ENCODE results near the gene AVEN. TPM values are rescaled to one million over a fixed set of nuclear protein-coding genes. Genes with fewer than 3 reads are reported as not detected.
"Not testable (repeated sequence)": the region's sequence is repeated elsewhere in the genome, so short reads cannot be mapped to it uniquely, and the experiment has no call there.

The AVEN gene
- total RNA-seq, 1 donor from 2014 or later: 13.3 TPM

DNA sequence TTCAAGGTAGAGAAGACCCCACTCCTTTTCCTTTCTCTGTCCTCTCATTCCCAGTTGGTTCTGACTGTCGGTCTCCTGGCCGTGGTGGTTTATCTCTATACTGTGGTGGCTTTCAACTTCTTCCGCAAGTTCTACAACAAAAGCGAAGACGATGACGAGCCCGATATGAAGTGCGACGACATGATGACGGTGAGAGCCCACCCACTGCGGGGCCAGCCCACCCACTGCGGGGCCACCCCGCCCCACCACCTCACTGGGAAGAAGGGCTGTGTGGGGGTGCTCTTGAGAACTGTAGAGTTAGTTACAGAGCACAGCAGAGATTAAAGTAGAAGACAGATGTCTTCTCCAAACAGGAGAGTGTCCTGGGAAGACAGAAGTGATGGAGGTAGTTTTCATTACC, 181.3 kb downstream of the AVEN start:
- intact Hi-C loops (cut with micrococcal nuclease): no loop called here

DNA sequence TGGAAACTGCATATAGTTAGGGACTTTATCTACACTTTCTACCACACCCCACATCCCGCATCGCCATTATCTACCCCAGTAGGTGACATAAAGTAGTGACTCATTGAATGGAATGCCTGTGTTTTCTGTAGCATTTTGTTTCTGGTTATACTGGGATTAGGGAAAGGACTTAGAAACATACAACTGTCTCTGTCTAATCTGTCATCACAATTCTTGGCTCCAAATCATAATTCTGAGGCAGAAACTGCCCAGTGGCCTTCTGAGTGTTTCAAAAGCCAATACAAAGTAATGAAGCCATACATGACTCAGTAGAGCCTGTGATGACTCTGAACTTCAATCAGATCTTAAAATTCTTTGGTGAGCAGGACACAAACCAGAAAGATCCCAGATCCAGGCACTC, 186.4 kb downstream of the AVEN start:
- intact Hi-C loops (cut with micrococcal nuclease): no loop called here

DNA sequence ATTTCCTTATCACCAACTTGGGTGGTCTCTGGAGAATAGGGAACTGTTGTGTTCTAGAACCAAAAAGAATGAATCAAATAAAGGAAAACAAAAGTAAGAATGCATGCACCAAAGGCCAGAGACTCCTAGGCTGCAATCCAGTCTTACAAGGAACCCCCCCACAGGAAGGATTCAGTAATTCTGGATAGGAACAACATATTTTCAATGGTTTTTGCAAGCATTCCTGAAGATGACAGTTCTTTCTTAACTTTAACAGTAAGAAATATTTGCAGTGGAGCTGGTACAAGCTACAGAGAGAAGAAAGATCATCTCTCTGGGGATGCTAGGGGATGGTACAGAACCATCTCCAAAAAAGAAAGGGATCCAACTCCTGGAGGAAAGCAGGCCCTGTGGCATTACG, 186.9 kb downstream of the AVEN start:
- intact Hi-C loops (cut with micrococcal nuclease): no loop called here

DNA sequence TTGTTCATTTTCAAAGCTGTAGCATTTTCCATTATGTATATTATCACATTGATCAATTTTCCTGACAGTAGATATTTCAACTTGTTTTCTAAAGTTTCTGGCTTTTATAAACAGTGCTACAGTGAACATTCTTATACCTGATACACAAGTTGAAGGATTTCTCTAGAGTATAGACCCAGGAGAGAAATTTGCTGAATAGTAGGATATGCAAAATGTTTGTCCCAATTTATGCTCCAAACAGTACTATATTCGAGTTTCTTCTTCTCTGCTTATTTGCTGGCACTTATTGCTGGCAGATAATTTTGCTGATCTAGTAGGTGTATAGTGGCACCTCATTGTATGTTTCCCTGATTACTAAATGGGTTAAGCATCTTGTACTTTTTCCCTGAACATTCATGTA, 187.9 kb downstream of the AVEN start:
- intact Hi-C loops (cut with micrococcal nuclease): no loop called here

DNA sequence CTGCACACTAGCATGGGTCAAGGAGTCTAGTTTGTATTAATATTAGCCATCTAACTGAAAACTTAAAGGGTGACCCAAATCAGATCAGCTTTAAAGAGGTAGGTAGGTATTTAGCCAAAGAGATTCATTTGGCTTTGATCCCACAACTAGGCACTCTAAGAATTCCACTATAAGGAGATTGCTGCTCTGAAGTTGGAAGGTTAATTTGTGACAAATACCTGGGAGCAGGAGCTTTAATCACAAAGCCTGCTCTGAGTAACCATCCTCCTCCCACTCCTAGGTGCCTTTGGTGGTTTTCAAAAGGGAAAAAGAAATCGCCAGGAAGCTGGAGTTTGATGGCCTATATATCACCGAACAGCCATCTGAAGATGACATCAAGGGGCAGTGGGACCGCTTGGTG, 191.0 kb downstream of the AVEN start:
- intact Hi-C loops (cut with micrococcal nuclease): no loop called here

DNA sequence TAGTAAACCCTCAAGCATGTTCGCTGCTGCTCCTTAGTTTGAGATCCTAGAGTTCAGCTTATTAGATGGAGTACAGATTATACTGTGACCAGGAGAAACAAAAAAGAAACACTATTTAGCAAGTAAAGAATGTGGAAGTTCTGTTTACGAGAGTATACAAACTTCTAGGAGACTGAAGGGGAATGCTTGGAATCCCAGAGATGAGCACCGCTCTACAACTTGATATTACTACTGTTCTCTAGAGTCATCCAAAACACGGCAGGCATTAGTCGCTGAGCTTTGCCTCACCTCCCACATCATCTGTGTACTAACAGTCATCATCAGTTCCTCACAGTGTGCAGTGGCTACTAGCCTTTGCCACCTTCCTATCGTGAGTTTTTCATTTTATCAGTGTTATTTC, 192.1 kb downstream of the AVEN start:
- intact Hi-C loops (cut with micrococcal nuclease): no loop called here

DNA sequence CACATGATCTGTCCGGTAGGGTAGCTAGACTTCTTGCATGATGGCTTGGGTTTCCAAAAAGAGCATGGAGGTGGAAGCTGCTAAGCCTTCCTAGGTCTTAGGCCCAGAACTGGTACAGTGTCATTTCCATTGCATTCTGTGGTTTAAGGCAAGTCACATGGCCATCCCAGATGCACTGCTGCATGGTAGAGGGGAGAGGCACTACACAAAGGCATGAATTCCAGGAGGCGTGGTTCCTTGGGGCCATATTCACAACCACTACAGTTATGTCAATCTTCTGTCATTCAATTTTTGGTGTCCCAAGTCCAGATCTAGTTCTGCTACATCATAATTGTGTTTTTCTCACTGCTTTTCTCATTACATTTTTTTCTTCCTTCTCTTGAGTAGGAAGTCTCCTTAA, 192.9 kb downstream of the AVEN start:
- intact Hi-C loops (cut with micrococcal nuclease): no loop called here

DNA sequence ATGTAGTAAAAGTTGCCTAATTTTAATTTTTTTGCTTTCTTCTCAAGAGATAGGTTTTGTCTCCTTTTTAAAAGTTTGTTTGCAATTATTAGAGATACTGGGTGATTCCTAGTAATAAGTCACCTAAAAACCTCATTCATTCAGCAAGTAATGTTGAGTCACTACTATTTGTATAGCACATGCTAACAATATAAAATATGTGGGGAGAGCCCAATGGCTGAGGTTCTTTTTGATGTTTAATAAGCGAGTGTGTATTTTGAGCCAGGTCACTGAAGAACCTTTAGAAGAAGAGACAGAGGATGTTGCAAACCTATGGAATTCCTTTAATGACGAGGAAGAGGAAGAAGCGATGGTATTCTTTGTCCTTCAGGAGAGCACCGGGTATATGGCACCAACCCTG, 194.4 kb downstream of the AVEN start:
- intact Hi-C loops (cut with micrococcal nuclease): no loop called here

DNA sequence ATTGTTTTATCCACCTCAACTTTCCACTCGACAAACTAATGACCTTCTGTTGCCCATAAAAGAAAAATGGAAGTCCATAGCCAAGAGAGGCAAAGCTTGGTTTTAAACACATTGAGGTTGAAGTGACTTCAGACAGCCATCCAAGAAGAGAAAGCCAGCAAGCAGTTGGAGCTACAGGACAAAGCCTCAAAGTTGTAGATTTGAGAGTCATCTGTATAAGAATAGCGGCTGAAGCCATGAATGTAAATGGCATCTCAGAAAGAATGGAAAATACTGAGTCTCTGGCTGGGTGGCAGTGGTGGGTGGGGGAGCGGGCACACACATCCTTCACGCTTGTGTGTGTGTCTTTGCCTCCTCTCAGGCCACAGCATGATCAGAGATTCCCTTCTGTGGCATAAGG, 194.8 kb downstream of the AVEN start:
- intact Hi-C loops (cut with micrococcal nuclease): no loop called here

DNA sequence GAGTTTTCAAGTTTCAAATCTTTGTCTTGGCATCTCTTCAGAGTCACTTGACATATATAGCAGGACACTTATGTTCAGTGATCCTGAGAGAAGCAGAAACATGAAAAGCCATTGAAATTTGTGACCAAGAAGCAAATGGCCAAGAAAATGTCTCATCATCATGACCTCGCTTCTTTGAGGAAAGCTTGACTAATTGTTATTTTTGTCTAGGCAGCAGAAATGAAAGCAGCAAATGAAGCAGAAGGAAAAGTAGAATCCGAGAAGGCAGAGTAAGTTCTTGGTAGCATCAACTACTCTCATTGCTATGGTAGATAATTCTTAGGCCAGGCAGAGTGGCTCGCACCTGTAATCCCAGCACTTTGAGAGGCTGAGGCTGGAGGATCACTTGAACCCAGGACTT, 198.4 kb downstream of the AVEN start:
- intact Hi-C loops (cut with micrococcal nuclease): no loop called here

DNA sequence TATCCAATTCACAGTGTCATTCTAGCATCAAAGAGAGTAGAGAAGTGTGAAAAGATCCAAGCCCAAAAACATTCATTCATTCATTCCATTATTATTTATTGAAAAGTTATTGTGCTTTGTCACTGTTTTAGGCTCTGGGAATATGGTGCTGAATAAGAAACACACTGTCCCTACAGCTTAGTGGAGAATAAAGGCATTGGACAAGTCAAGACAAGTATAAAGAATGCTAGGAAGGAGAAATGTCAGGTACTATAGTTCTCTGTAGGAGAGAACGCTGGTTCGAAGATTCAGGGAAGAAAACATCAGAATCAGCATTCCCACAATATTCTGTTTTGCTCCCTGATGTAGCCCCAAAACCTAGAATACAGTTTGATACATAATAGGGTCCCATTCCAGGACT, 199.5 kb downstream of the AVEN start:
- intact Hi-C loops (cut with micrococcal nuclease): no loop called here

DNA sequence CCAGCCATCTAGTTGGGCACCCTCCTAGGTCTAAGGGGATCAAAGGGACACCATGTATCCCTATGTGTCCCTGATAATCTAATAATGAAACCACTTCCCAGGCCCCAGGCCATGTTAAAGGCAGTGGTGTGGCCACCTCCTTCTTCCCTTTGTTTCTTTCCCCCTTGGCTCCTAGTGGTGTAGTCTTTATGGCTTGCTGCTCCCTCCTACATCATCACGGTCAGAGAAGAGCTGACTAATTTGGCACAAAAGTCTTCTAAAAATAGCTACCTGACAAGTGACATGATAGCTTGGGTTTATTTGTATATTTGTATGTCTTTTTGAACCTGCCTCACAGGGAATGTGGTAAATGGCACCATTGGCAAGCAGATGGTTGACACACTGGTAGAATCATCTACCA, 201.7 kb downstream of the AVEN start:
- intact Hi-C loops (cut with micrococcal nuclease): no loop called here

DNA sequence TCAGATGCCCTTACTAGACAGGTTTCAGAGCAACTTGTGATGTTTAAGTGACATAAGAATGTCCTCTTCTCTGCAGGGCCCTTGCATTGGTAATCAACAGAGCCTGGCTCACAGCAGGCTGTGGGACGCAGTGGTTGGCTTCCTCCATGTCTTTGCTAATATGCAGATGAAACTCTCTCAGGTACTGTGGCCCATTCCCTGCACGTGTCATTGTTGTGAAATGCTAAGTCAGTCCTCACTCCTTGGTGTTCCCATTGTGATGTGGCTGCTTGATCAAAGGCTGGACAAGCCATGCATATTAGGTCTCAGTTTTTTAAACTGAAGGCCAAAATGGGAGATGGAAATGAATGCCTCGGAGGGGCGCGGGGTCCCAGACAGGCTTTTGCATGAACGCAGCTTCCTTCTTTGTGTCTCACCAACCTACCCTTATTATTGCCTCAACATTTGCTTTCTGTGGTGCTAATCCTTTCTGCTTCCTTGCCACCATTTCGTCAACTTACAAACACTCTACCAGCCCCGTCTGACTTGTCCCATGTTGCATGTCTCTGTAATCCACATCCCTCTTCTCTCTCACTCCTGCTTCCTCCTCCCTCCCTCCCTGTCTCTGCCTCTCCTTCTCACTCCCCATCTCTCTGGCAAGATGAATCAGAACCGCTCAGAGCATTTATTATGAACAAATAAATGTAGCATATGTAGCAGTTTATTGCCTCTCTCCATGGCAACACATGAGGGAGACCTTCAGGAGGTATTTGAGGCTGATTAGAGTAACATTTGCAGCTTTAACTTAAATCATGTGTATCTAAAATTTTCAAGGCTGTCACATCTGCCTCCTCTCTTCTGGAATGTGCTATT, 203.9 kb downstream of the AVEN start:
- intact Hi-C loops (cut with micrococcal nuclease): no loop called here

DNA sequence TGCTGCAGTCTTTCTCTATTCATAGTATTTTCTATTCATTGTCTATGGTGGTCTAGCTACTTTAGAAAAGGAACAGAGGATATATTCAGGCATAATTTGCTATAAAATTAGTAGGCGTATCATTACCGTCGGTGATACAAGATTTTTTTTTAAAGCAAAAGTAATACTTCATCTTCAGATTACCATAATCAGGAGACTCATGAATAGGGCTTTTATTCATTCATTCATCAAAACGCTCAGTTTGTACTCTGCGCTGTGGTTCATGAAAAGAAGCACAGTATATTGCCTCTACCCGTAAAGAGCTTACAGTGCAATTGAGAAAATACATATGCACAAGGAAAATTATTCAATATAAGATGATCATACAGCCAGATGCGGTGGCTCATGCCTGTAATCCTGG, 207.4 kb downstream of the AVEN start:
- intact Hi-C loops (cut with micrococcal nuclease): no loop called here

DNA sequence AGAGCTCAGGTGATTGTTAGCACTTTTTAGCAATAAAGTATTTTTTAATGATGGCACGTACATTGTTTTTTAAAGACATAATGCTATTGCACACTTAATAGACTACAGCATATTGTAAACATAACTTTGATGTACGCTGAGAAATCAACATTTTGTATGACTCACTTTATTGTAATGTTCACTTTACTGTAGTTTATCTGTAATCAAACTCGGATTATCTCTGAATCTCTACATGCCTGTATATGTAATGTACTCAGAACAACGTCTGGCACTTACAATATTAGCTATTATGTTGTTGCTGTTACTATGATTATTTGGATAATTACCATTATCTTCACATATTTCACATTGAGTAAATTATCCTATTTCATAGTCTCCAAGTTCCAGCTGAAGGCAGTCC, 208.7 kb downstream of the AVEN start:
- intact Hi-C loops (cut with micrococcal nuclease): no loop called here

DNA sequence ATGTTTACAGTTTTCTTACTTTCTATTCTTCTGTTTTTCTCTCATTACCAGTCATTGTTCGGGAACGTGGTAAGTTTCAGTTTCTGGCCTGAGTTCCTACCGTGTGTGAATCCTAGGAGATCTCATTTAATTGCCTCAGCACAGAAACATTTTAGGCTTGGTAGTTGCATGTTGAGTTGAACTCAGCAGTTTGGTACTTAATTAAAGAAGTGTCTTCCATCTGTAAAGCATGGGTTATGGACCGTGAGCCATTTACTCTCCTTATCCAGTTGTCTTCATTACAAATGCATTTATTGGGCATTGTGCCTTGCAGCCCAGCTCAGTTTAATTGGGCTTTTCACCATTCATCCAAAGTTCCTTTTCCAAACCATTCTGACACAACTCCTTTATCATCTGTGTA, 212.8 kb downstream of the AVEN start:
- intact Hi-C loops (cut with micrococcal nuclease): no loop called here

DNA sequence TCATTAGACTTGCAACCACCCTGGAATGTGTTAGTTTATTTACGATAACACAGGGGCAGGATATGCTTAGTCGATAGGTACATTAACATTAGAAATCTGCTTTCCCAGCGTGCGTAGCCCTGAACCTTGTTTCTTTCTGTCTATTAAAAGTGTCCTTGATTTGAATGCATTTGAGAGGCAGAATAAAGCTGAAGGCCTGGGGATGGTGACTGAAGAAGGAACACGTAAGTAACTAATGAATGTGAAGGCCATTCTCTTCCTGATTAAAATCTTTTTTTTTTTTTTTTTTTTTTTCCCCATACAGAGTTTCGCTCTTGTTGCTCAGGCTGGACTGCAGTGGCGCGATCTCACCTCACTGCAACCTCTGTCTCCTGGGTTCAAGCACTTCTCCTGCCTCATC, 213.6 kb downstream of the AVEN start:
- intact Hi-C loops (cut with micrococcal nuclease): no loop called here

DNA sequence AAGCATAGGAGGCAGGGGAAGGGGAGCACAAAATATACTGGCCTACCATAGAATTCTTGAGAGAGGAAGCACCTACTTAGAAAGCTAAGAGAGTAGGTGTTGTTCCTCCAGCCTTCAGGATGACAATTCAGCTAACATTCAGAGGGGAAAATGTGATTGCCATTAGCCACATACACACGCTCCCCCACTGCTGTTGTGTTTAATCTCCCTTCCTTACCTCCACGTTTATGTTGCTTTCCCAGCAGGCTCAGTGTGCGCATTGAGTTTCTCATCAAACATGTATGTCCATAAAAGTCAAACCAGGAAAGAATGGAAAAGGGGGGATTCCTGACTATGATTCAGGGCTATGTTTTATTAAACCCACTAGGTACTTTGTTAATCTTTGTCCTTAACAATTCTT, 215.9 kb downstream of the AVEN start:
- intact Hi-C loops (cut with micrococcal nuclease): no loop called here

DNA sequence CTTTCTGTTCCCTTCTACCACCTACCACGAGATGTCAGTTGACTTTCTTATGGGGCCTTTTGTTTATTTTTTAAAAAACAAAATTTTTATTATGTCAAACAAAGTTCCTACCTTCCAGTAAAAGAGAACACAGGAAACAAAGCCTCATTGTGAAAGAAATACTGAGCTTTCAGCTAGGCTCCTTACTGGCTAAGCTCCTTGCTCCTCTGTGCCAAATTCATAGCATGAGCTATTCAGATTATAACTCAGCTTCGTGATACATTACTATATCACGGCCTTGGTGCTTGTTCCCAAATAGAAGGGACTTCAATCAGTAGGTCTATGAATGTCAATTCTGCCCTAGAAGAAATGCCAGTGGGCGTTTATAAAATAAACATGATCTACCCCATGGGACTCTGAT, 216.5 kb downstream of the AVEN start:
- intact Hi-C loops (cut with micrococcal nuclease): no loop called here

DNA sequence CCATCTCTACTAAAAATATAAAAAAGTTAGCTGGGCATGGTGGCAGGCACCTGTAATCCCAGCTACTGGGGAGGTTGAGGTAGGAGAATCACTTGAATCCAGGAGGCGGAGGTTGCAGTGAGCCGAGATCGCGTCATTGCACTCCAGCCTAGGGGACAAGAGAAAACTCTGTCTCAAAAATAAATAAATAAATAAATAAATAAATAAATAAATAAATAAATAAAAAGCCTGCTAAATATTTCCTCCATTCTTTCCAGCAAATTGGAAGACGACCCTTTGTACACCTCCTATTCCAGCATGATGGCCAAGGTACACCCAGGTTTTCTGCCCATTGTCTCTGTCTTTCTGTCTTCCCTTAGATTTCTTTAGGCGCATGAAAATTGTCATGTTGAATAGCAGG, 219.5 kb downstream of the AVEN start:
- intact Hi-C loops (cut with micrococcal nuclease): not testable (repeated sequence)
